GM10266 (cell line): ENCODE measurements around the gene APOC3.

Experiments
- DNase-seq: peaks from one replicate; pipeline ENCODE4 v3.0.0; 2012; ENCODE audit errors: extremely low spot score
- TF ChIP-seq, protein P1 (sequence below): IDR thresholded peaks from 2 replicates; pipeline ENCODE4 v1.5.1; 2012; ENCODE audit warnings: mild to moderate bottlenecking, low read depth; ENCODE audit not compliant: control insufficient read depth, insufficient read depth; ENCODE audit errors: missing control alignments

The APOC3 gene

DNA sequence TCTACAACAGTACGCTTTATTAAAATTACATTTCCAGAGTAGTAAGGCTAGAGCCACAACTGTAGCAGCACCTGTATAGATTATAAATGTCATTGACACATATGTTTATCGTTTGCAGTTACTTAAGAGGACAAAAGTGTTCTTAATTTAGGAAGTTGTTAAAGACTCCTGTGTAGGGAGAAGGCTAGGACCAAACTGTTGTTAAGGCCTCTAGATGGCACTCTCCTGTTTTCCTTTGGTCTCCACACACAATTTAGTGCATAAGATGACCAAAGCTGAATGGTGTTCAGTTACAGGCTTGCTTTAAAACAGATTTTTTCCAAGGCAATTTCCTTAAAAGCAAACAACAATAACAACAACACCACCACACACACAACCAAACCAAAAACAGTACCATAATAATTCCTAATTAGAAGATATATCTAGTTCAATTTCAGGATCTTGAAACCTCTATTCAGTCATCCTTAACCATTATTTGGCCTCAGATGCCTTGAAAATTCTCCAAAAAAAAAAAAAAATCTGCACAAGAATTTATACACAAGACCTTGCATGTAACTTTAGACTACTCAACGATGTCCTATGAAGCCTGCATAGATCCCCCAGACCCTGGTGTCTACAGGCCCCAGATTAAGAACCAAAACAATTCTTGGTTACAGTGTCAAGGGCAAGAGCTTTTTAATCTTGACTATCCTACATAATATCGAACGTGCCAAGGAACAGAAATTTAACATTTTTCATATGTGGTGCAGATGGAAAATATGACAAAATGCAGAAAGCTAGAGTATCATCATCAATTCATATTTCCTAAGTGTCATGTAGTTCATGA lies 50.3 kb downstream of the APOC3 start:
- TF ChIP-seq, protein P1, sequence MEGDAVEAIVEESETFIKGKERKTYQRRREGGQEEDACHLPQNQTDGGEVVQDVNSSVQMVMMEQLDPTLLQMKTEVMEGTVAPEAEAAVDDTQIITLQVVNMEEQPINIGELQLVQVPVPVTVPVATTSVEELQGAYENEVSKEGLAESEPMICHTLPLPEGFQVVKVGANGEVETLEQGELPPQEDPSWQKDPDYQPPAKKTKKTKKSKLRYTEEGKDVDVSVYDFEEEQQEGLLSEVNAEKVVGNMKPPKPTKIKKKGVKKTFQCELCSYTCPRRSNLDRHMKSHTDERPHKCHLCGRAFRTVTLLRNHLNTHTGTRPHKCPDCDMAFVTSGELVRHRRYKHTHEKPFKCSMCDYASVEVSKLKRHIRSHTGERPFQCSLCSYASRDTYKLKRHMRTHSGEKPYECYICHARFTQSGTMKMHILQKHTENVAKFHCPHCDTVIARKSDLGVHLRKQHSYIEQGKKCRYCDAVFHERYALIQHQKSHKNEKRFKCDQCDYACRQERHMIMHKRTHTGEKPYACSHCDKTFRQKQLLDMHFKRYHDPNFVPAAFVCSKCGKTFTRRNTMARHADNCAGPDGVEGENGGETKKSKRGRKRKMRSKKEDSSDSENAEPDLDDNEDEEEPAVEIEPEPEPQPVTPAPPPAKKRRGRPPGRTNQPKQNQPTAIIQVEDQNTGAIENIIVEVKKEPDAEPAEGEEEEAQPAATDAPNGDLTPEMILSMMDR = peak; percentile 64
- peak; percentile 60 for DNase-seq

DNA sequence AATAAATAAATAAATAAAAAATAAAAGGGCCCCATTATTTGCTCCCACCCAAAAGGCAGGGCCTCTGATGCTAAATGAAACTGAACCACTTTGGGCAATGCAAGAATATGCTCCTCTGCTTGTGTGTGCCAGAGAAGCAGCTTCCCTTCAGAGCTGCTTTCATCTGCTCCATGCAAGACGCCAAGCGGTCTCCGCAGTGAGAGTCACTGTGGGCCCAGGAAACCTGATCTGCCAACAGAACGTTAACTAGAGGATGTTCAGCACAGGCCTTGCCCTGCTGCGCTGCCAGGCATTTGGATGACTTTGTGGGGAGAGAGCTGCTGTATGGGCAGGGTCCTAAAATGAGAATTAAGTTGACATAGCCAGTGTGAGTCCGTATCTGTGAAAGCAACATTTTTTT lies 51.4 kb downstream of the APOC3 start:
- DNase-seq = no peak
- TF ChIP-seq, protein P1 = no peak

DNA sequence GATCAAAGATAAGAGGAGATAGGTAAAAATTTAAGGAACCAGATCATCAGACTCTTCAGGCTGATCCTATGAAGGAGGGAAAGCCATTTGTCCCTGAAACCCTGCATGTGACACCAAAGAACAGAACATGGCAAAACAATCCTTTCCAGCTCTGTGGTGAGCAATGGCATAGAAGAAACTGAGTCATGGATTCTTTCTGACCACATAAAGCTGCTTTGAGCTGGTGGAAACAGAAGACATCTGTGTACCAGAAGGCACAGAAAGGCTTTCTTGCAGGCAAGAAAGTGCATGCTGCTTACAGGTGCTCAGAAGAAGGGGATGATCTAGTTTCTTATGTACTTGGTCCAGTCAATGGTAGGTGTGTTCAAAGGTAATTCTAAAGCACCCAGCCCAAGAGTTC lies 52.7 kb downstream of the APOC3 start:
- DNase-seq = no peak
- TF ChIP-seq, protein P1 = no peak
